Naive B cell (primary cell): ENCODE measurements around the gene DUS2. TPM values are rescaled to one million over a fixed set of nuclear protein-coding genes. Genes with fewer than 3 reads are reported as not detected.

ENCODE experiments used
- ATAC-seq, 2 donors: fragments of 150-1000 bp; cut with Tn5 transposase; 2 replicates each; pipeline ENCODE4 v1.10.0; 2021; ENCODE audit warnings: low read depth in 2 of 2, mild to moderate bottlenecking in 2 of 2, moderate library complexity in 2 of 2
- DNase-seq: peaks from one replicate; pipeline ENCODE4 v3.0.0; 2022
- H3K27ac Mint-ChIP-seq, 6 donors: one replicate each; pipeline ENCODE4 v1.8.0; 2020 to 2022; ENCODE audit warnings: mild to moderate bottlenecking in 6 of 6, mixed read lengths in 6 of 6, moderate library complexity in 5 of 6, inconsistent platforms in 2 of 6
- H3K27me3 Mint-ChIP-seq, 3 donors: one replicate each; pipeline ENCODE4 v1.8.0; 2021 to 2022; ENCODE audit warnings: mixed read lengths in 3 of 3, mild to moderate bottlenecking in 1 of 3
- H3K36me3 Mint-ChIP-seq, 2 donors: one replicate each; pipeline ENCODE4 v1.8.0; 2020 to 2022; ENCODE audit warnings: mixed read lengths in 2 of 2, inconsistent platforms in 1 of 2, mild to moderate bottlenecking in 1 of 2
- H3K4me1 Mint-ChIP-seq, 3 donors: one replicate each; pipeline ENCODE4 v1.8.0; 2020 to 2022; ENCODE audit warnings: mixed read lengths in 3 of 3, inconsistent platforms in 1 of 3, mild to moderate bottlenecking in 1 of 3, moderate library complexity in 1 of 3
- H3K4me3 Mint-ChIP-seq, 8 donors: one replicate each; pipeline ENCODE4 v1.8.0; 2020 to 2022; ENCODE audit warnings: mild to moderate bottlenecking in 8 of 8, mixed read lengths in 8 of 8, moderate library complexity in 8 of 8, inconsistent platforms in 2 of 8
- H3K9me3 Mint-ChIP-seq, 7 donors: one replicate each; pipeline ENCODE4 v1.8.0; 2020 to 2022; ENCODE audit warnings: mixed read lengths in 7 of 7, mild to moderate bottlenecking in 5 of 7, inconsistent platforms in 2 of 7, moderate library complexity in 1 of 7
- polyA plus RNA-seq, 6 donors: library from polyadenylated mRNA; unstranded; fragments of 300-500 nt; fragmentation: Illumina TruSeq; gene quantifications; one replicate each; pipeline ENCODE4 v1.2.3, GENCODE V29; 2021; ENCODE audit warnings: low read depth in 6 of 6

Gene DUS2
- polyA plus RNA-seq, 6 donors from 2014 or later: 36.8 to 51.8 (median 49.9) TPM

GRCh38 chr16:68037841-68038597 lies 14.9 kb downstream of the DUS2 start:
- Mint-ChIP-seq H3K4me1 (peaks cover 32 to 53% (median 47%) of the 10 kb centered on the region in 3 donors), H3K9me3 (no peaks in the 10 kb centered on the region), H3K27me3 (no peaks in the 10 kb centered on the region), H3K4me3 (peak overlapping the region; percentile 88 to 97 (median 95)), H3K36me3 (peaks cover 0 to 4% of the 10 kb centered on the region in 2 donors), H3K27ac (peak overlapping the region; percentile 68 to 98 (median 96))
- ATAC-seq (peak; percentile 65 to 67), DNase-seq (peak; percentile 58)

- no peaks in the 10 kb centered on the region for H3K9me3 Mint-ChIP-seq
- H3K36me3 Mint-ChIP-seq: peaks cover 0 to 4% of the 10 kb centered on the region in 2 donors
- H3K27ac Mint-ChIP-seq: peak overlapping the region; percentile 36 to 94 (median 76)
- H3K4me1 Mint-ChIP-seq: peaks cover 30 to 66% (median 54%) of the 10 kb centered on the region in 3 donors
- DNase-seq (peak; percentile 85), ATAC-seq (peak; percentile 82 to 83)
- peak overlapping the region; percentile 76 to 97 (median 88) for H3K4me3 Mint-ChIP-seq
- H3K27me3 Mint-ChIP-seq: no peaks in the 10 kb centered on the region
Observed at GRCh38 chr16:68040506-68041288, 17.6 kb downstream of the DUS2 start.

GRCh38 chr16:68041783-68042182 lies 18.7 kb downstream of the DUS2 start:
- H3K27ac Mint-ChIP-seq: peak overlapping the region in 3 of 6 donors; percentile 6 to 72 (median 49)

GRCh38 chr16:68046106-68046505 lies 23.0 kb downstream of the DUS2 start:
- peaks cover 25 to 55% (median 42%) of the 10 kb centered on the region in 3 donors for H3K4me1 Mint-ChIP-seq

More at GRCh38 chr16:68041783-68042182, 18.7 kb downstream of the DUS2 start:
- Mint-ChIP-seq H3K9me3 (no peaks in the 10 kb centered on the region), H3K36me3 (peaks cover 0 to 8% of the 10 kb centered on the region in 2 donors), H3K27me3 (no peaks in the 10 kb centered on the region), H3K4me3 (peak overlapping the region in 2 of 8 donors; percentile 9 to 42), H3K4me1 (peaks cover 31 to 67% (median 57%) of the 10 kb centered on the region in 3 donors)
- DNase-seq (no peak), ATAC-seq (no peak)

GRCh38 chr16:68047987-68048386 lies 24.9 kb downstream of the DUS2 start:
- H3K36me3 Mint-ChIP-seq: peaks cover 0 to 4% of the 10 kb centered on the region in 2 donors
- H3K27ac Mint-ChIP-seq: peak overlapping the region in 4 of 6 donors; percentile 10 to 93 (median 50)
- no peaks in the 10 kb centered on the region for H3K27me3 Mint-ChIP-seq
- no peak for DNase-seq
- no peaks in the 10 kb centered on the region for H3K9me3 Mint-ChIP-seq
- ATAC-seq: no peak
- no peak overlapping the region for H3K4me3 Mint-ChIP-seq
- H3K4me1 Mint-ChIP-seq: peaks cover 18 to 52% (median 36%) of the 10 kb centered on the region in 3 donors

More at GRCh38 chr16:68046106-68046505, 23.0 kb downstream of the DUS2 start:
- peaks cover 0 to 4% of the 10 kb centered on the region in 2 donors for H3K36me3 Mint-ChIP-seq
- H3K9me3 Mint-ChIP-seq: no peaks in the 10 kb centered on the region
- ATAC-seq (no peak), DNase-seq (no peak)
- H3K27ac Mint-ChIP-seq: peak overlapping the region in 3 of 6 donors; percentile 51 to 77 (median 76)
- H3K27me3 Mint-ChIP-seq: no peaks in the 10 kb centered on the region
- H3K4me3 Mint-ChIP-seq: peak overlapping the region in 1 of 8 donors; percentile 70

- ATAC-seq (no peak), DNase-seq (no peak)
- Mint-ChIP-seq H3K9me3 (no peaks in the 10 kb centered on the region), H3K4me3 (no peak overlapping the region), H3K27ac (no peak overlapping the region), H3K4me1 (peaks cover 23 to 54% (median 35%) of the 10 kb centered on the region in 3 donors), H3K27me3 (no peaks in the 10 kb centered on the region), H3K36me3 (peaks cover 0 to 4% of the 10 kb centered on the region in 2 donors)
Observed at GRCh38 chr16:68049449-68049848, 26.4 kb downstream of the DUS2 start.

- ATAC-seq (no peak), DNase-seq (no peak)
- Mint-ChIP-seq H3K4me3 (no peak overlapping the region), H3K27ac (no peak overlapping the region), H3K36me3 (peaks cover 5 to 24% of the 10 kb centered on the region in 2 donors), H3K9me3 (no peaks in the 10 kb centered on the region), H3K4me1 (peaks cover 17 to 28% (median 26%) of the 10 kb centered on the region in 3 donors), H3K27me3 (no peaks in the 10 kb centered on the region)
Observed at GRCh38 chr16:68055395-68055794, 32.3 kb downstream of the DUS2 start.

- DNase-seq: no peak
- no peaks in the 10 kb centered on the region for H3K27me3 Mint-ChIP-seq
- H3K4me3 Mint-ChIP-seq: no peak overlapping the region
- peaks cover 23 to 37% (median 34%) of the 10 kb centered on the region in 3 donors for H3K4me1 Mint-ChIP-seq
- peak overlapping the region in 5 of 6 donors; percentile 17 to 82 (median 41) for H3K27ac Mint-ChIP-seq
- no peaks in the 10 kb centered on the region for H3K9me3 Mint-ChIP-seq
- H3K36me3 Mint-ChIP-seq: peaks cover 16 to 34% of the 10 kb centered on the region in 2 donors
- no peak for ATAC-seq
Observed at GRCh38 chr16:68059804-68060203, 36.7 kb downstream of the DUS2 start.

- H3K9me3 Mint-ChIP-seq: no peaks in the 10 kb centered on the region
- peak overlapping the region in 5 of 6 donors; percentile 54 to 92 (median 72) for H3K27ac Mint-ChIP-seq
- peaks cover 11 to 36% of the 10 kb centered on the region in 2 donors for H3K36me3 Mint-ChIP-seq
- H3K4me1 Mint-ChIP-seq: peaks cover 31 to 39% (median 37%) of the 10 kb centered on the region in 3 donors
- ATAC-seq (no peak), DNase-seq (no peak)
- no peaks in the 10 kb centered on the region for H3K27me3 Mint-ChIP-seq
- H3K4me3 Mint-ChIP-seq: no peak overlapping the region
Observed at GRCh38 chr16:68061396-68061795, 38.3 kb downstream of the DUS2 start.

- Mint-ChIP-seq H3K27me3 (no peaks in the 10 kb centered on the region), H3K27ac (peak overlapping the region in 2 of 6 donors; percentile 60 to 67), H3K9me3 (no peaks in the 10 kb centered on the region), H3K4me3 (no peak overlapping the region), H3K4me1 (peaks cover 36 to 46% (median 37%) of the 10 kb centered on the region in 3 donors), H3K36me3 (peaks cover 11 to 24% of the 10 kb centered on the region in 2 donors)
- DNase-seq: no peak
- no peak for ATAC-seq
Observed at GRCh38 chr16:68062910-68063393, 39.9 kb downstream of the DUS2 start.

GRCh38 chr16:68064791-68065365 lies 41.8 kb downstream of the DUS2 start:
- H3K27me3 Mint-ChIP-seq: no peaks in the 10 kb centered on the region
- no peaks in the 10 kb centered on the region for H3K9me3 Mint-ChIP-seq
- H3K4me1 Mint-ChIP-seq: peaks cover 38 to 53% (median 46%) of the 10 kb centered on the region in 3 donors
- ATAC-seq: peak; percentile 81 to 94
- H3K27ac Mint-ChIP-seq: peak overlapping the region in 3 of 6 donors; percentile 36 to 79 (median 54)
- DNase-seq: peak; percentile 61
- H3K4me3 Mint-ChIP-seq: no peak overlapping the region
- H3K36me3 Mint-ChIP-seq: peaks cover 14 to 15% of the 10 kb centered on the region in 2 donors

- Mint-ChIP-seq H3K4me3 (no peak overlapping the region), H3K4me1 (peaks cover 46 to 58% (median 52%) of the 10 kb centered on the region in 3 donors), H3K36me3 (peaks cover 13 to 14% of the 10 kb centered on the region in 2 donors), H3K9me3 (no peaks in the 10 kb centered on the region), H3K27ac (peak overlapping the region in 1 of 6 donors; percentile 29), H3K27me3 (no peaks in the 10 kb centered on the region)
- ATAC-seq: no peak
- DNase-seq: no peak
Observed at GRCh38 chr16:68065716-68066305, 42.7 kb downstream of the DUS2 start.
